Fibroblast of pulmonary artery (primary cell): ENCODE results near the gene OSGIN1.

Source experiments
- DNase-seq: peaks from one replicate; pipeline ENCODE4 v3.0.0-alpha.2; 2010; ENCODE audit warnings: low read depth
- H3K4me3 ChIP-seq: replicated peaks from 2 replicates; pipeline ENCODE4 v1.5.1; 2011; ENCODE audit warnings: low read depth, mild to moderate bottlenecking, control low read depth, low read length, moderate library complexity
- TF ChIP-seq, protein P1 (sequence below): IDR thresholded peaks from 2 replicates; pipeline ENCODE4 v1.5.1; 2011; ENCODE audit warnings: mild to moderate bottlenecking, control low read depth, low read length, inconsistent platforms; ENCODE audit errors: missing control alignments

The OSGIN1 gene

DNA sequence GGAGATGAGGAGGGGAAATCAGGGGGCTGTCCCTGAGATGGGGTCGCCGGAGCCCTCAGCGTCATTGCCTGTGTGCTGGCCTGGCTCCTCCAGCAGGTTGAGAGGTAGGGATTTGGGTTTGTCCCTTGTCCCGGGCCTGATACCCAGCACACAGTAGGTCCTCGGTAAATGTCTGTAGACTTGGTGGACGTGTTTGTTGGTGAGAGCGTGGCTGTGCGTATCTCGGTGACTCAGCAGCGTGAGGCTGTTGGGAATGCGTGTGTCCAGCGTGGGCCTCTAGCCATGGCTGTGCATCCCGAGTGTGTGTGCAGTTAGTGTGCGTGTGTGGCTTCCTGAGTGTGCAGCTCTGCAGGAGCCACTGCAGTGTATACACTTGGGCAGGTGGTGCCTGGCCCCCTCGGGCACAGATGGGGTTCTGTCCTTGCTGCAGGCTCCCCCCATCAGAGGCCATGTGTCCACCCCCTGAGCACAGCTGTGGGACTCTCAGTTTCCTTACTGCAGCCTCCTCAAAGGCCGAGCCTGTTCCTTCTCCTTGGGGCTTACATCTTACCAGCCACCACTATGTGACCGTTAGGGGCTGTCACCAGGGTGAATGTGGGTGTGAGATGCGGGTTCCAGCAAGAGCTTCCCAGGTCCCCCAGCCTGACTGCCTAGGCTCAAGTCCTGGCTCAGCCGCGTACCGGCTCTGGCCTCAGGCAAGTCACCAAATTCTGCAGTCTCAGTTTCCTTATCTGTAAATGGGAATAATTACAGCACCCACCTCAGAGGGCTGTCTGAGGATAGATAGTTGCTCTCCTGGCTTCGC, 20.7 kb downstream of the OSGIN1 start:
- TF ChIP-seq, protein P1, sequence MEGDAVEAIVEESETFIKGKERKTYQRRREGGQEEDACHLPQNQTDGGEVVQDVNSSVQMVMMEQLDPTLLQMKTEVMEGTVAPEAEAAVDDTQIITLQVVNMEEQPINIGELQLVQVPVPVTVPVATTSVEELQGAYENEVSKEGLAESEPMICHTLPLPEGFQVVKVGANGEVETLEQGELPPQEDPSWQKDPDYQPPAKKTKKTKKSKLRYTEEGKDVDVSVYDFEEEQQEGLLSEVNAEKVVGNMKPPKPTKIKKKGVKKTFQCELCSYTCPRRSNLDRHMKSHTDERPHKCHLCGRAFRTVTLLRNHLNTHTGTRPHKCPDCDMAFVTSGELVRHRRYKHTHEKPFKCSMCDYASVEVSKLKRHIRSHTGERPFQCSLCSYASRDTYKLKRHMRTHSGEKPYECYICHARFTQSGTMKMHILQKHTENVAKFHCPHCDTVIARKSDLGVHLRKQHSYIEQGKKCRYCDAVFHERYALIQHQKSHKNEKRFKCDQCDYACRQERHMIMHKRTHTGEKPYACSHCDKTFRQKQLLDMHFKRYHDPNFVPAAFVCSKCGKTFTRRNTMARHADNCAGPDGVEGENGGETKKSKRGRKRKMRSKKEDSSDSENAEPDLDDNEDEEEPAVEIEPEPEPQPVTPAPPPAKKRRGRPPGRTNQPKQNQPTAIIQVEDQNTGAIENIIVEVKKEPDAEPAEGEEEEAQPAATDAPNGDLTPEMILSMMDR = no peak
- DNase-seq = no peak
- no peak overlapping the region for H3K4me3 ChIP-seq

DNA sequence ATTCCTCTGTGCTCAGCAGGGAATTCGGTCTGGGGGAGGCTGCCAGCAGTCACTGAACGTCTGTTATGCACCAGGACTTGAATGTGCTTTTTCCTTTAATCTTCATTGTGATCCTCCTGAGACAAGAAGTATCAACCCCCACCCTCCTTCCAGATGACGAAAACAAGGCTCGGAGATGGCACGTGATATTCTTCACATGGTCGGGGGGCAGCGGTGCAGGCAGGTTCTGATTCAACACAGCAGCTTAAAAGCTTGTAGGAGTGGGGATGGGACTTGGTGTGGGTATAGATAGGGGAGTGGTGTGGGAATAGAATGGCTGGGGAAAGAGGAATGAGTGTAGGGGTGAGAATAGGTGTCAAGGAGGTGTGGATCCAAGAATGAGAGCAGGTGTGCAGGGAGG, 21.4 kb downstream of the OSGIN1 start:
- DNase-seq = no peak
- TF ChIP-seq, protein P1 = no peak
- no peak overlapping the region for H3K4me3 ChIP-seq

DNA sequence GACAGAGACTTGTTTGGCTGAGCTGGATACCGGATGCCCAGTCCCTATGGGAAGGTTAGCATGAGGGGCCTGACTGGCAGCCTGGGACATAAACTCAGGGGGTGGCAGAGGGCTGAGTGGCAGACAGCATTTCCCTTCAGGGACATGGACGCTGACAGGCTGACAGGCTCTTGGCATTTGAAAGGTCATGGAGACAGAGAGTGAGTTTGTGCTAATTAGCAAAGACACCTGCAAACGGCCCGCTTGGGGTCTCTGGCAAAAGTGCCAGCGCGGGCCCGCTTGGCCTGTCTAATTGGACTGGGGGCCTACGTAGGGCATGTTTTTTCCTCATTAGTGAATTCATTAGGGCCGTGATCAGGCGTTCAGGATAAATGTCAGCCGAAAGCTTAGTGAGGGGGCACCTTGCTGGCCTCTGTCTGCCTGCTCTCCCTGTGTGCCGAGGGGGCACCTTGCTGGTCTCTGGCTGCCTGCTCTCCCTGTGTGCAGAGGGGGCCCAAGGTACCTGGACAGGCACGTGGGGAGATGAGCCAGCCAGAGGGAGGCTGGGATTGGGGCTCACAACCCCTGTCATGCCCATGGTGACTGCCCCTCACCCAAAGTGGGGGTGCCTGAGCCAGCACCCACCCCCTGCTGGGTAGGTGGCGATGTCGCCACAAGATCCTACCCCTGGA, 22.7 kb downstream of the OSGIN1 start:
- H3K4me3 ChIP-seq = no peak overlapping the region
- TF ChIP-seq, protein P1 = no peak
- no peak for DNase-seq

DNA sequence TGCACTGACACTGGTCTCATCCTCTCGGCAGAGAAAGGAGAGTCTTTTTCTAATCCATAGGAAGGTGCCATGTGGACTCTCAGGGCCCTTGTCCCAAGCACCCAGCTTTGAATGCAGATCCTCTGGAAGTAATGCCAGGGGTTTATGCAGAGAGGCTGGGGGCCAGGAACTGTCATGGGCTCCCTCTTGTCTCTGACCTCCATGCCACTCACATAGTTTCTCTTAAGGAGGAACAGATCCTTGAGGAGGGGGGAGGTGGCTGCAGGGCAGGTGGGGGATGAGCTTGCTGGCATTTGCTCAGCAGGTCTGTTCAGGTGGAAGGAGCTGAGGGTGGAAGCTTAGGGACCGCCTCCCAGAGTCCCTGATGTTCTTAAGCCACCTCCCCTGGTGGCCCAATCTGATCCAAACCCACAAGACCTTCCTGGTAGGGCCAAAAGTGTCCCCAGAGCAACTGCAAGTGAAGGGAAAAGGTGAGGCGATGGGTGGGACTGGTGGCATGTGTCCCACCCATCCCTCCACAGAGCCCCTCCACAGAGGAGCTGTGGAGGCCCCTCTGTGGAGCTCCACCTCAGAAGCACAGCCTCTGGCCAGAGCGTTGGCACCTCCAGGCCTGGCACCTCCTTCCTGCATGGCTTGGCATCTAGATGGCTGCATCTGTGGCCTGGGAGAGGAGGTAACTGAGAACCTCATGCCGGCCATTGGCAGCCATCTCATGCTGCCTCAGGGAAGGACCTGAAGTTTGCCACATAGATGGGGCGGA, 24.2 kb downstream of the OSGIN1 start:
- no peak overlapping the region for H3K4me3 ChIP-seq
- TF ChIP-seq, protein P1 = no peak
- no peak for DNase-seq

DNA sequence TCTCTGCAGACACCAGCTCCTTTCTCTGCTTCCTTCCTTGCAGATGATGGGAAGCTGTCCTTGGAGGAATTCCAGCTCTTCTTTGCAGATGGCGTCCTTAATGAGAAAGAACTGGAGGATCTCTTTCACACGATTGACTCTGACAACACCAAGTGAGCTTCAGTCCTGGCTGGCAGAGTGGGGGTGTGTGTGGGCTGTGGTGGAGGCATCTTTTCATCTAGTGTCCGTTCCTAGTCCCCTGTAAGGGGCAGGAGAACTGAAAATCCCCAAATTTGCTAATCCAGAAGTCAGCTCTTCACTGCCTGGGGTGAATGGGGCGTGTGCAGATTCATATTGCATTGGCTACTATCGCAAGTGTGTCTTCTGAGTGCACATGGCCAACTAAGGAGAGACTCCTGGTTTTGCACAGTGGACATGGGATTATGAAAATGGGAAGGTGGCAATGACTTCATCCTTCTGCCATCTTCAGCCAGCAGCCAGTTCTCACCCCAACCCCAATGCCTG, 25.4 kb downstream of the OSGIN1 start:
- TF ChIP-seq, protein P1 = no peak
- no peak for DNase-seq
- no peak overlapping the region for H3K4me3 ChIP-seq

DNA sequence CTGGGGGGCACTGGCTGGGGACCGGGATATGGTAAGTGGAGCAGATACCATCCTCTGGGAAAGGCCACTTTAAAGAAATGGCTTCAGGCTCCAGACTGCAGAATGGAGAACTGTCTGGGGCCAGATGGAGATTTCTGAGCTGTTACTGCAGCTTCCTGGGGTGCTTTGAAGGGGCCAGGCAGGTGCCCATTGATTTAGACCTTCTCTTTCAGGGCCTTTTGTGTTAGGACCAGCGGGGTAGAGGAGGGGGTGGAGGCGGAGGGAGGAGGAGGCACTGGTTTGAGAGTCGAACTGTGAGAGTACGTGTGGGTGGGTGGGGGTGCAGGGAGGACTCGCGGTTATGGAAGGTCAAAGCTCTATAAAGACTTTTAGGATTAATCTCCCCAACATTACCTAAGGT, 26.4 kb downstream of the OSGIN1 start:
- DNase-seq = no peak

More for the DNA sequence above, 26.4 kb downstream of the OSGIN1 start:
- no peak overlapping the region for H3K4me3 ChIP-seq
- TF ChIP-seq, protein P1 = no peak
